ENCODE results near the gene CNOT1. TPM values are rescaled to one million over a fixed set of nuclear protein-coding genes. Genes with fewer than 3 reads are reported as not detected.

CNOT1 gene
- total RNA-seq, 4 donors from 2014 or later, result 93.8 to 124 (median 110) TPM

DNA sequence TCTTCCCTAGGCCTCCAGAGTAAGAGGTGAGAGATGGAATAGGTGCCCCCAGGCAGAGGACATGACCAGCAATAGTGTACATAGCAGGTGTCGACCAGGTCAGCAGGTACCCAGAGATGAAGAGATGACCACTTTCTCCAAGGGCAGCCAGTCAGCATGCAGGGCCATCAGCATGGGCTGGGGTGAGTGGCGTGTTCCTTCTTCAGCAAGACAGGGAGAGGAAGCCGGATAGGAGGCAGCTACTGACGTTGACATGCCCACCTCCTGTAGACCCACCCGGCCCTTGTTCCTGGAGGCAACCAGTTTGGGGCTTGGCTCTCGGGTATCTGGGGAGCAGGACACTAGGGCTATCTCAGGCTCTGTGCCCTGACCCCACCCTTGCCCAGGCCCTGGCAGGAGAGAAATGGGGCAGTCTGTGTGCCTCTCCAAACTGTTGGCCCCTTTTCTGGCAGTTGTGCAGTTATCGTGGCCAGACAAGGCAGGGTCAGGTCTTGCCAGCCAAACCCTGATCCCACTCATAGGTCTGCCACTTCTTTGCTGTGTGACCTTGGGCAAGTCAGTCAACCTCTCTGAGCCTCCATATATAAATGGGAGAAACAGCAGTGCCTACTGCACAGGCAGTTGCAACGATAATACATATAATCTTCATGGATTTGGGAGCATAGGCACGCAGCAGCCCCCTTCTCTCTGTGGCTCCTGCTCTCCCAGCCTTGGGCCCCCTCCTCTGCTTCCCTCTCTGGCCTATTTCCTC lies 131.1 kb downstream of the CNOT1 start:
- H3K9me3 ChIP-seq, result no peaks in the 10 kb centered on the region
- no peak for ATAC-seq
- H3K27me3 ChIP-seq, result peaks cover 38% of the 10 kb centered on the region
- peaks cover 0 to 35% (median 14%) of the 10 kb centered on the region in 3 donors for H3K4me1 ChIP-seq
- no peak overlapping the region for H3K4me3 ChIP-seq
- TF ChIP-seq POLR2AphosphoS5 (IDR thresholded peaks at IDR 0.05), result no peak
- no peak for TF ChIP-seq POLR2A (IDR thresholded peaks at IDR 0.05)
- TF ChIP-seq EP300 (IDR thresholded peaks at IDR 0.05), result no peak
- no peak overlapping the region for H3K27ac ChIP-seq
- 100% methylated on average over 3 of the region's 9 CpGs; no CpG with 5 or more reads in 1 of the 2 donors for WGBS, 2 donors (ENCODE audit: low coverage in 1 of 2)
- H3K36me3 ChIP-seq, result no peaks in the 10 kb centered on the region

DNA sequence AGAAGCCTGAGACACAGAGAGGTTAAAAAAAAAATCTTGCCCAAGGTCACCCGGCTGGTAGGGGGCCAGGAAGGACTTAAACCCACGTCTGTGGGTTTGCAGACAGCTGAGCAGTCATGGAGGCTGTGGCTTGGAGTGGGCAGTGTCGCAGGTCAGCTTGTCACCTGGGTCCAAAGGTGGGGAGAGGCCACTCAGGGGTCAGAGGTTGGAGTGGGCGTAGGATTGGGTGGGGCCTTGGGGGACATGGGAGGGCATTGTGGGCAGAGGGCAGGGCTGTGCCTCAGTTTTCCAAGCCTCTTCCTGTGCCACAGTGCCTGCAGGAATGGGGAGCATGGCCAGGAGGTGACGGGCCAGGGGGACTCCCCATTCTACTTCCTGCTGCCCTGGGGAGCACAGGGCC lies 131.7 kb downstream of the CNOT1 start:
- Histone ChIP-seq H3K4me3 (no peak overlapping the region), H3K27me3 (peaks cover 32% of the 10 kb centered on the region), H3K4me1 (peaks cover 0 to 35% (median 14%) of the 10 kb centered on the region in 3 donors), H3K27ac (no peak overlapping the region), H3K9me3 (no peaks in the 10 kb centered on the region), H3K36me3 (no peaks in the 10 kb centered on the region)
- WGBS, 2 donors (ENCODE audit: low coverage in 1 of 2), result 0 to 52% methylated on average over 1 to 4 of the region's 5 CpGs
- no peak for ATAC-seq
- TF ChIP-seq POLR2A (IDR thresholded peaks at IDR 0.05) (no peak), EP300 (IDR thresholded peaks at IDR 0.05) (no peak), POLR2AphosphoS5 (IDR thresholded peaks at IDR 0.05) (no peak)
- TF ChIP-seq, protein P1, sequence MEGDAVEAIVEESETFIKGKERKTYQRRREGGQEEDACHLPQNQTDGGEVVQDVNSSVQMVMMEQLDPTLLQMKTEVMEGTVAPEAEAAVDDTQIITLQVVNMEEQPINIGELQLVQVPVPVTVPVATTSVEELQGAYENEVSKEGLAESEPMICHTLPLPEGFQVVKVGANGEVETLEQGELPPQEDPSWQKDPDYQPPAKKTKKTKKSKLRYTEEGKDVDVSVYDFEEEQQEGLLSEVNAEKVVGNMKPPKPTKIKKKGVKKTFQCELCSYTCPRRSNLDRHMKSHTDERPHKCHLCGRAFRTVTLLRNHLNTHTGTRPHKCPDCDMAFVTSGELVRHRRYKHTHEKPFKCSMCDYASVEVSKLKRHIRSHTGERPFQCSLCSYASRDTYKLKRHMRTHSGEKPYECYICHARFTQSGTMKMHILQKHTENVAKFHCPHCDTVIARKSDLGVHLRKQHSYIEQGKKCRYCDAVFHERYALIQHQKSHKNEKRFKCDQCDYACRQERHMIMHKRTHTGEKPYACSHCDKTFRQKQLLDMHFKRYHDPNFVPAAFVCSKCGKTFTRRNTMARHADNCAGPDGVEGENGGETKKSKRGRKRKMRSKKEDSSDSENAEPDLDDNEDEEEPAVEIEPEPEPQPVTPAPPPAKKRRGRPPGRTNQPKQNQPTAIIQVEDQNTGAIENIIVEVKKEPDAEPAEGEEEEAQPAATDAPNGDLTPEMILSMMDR (IDR thresholded peaks at IDR 0.05), result no peak

DNA sequence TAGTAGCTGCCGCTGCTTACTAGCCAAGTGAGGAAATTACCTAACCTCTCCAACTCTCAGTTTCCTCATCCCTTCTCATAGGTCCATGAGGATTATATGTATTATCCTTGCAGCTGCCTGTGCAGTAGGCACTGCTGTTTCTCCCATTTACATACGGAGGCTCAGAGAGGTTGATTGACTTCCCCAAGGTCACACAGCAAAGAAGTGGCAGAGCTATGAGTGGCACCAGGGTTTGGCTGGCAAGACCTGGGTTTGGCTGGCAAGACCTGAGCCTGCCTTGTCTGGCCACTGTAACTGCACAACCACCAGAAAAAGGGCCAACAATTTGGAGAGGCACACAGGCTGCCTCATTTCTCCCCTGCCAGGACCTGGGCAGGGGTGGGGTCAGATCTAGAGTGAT lies 132.2 kb downstream of the CNOT1 start:
- H3K9me3 ChIP-seq, result no peaks in the 10 kb centered on the region
- H3K27me3 ChIP-seq, result peaks cover 27% of the 10 kb centered on the region
- H3K4me3 ChIP-seq, result no peak overlapping the region
- H3K4me1 ChIP-seq, result peaks cover 0 to 35% (median 14%) of the 10 kb centered on the region in 3 donors
- WGBS, 2 donors (ENCODE audit: low coverage in 1 of 2), result 100% methylated on average over 1 of the region's 2 CpGs
- no peak overlapping the region for H3K27ac ChIP-seq
- TF ChIP-seq, protein P1 (IDR thresholded peaks at IDR 0.05), result no peak
- TF ChIP-seq EP300 (IDR thresholded peaks at IDR 0.05), result no peak
- TF ChIP-seq POLR2AphosphoS5 (IDR thresholded peaks at IDR 0.05), result no peak
- TF ChIP-seq POLR2A (IDR thresholded peaks at IDR 0.05), result no peak
- no peak for ATAC-seq
- no peaks in the 10 kb centered on the region for H3K36me3 ChIP-seq

DNA sequence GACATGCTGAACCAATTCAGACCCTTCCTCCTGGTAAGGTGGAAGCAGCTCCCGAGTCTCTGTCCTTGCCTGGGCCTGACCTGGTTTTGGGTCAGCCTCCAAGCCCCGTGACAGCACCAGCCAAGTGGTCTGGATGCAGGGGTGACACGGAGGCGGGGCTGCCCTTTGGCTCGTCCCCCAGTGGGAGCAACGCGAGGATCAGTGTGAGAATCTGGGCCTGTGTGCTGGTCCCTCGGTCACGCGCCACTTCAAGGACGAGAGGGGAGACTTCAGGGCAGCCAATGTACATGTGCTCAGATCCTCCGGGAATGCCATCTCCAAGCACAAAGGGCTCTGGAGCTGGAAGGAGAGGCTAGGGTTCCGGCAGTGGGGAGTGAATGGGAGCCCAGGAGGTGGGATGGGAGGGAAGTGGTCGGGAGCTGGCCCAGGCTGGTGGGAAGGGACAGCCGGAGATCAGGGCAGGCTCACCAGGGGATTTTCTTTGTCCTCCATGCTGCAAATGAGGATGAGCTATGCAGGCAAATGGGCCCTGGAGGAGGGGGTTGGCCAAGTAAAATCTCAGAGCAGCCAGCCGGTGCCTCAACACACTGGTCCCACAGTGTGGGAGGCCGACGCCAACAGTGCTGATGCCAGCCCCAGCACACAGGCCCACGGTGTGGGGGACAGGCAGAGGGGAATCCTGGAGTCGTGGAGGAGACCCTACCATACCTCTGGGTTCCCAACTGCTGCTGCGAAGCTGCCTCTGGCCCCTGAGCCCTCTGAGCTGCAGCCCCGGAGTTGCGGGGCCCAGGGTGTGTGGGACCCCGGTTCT lies 133.9 kb downstream of the CNOT1 start:
- H3K27ac ChIP-seq, result peak overlapping the region in 3 of 4 donors; percentile 62 to 71 (median 70)
- TF ChIP-seq EP300 (IDR thresholded peaks at IDR 0.05) (no peak), POLR2AphosphoS5 (IDR thresholded peaks at IDR 0.05) (no peak), POLR2A (IDR thresholded peaks at IDR 0.05) (no peak)
- TF ChIP-seq, protein P1 (IDR thresholded peaks at IDR 0.05), result no peak
- H3K4me1 ChIP-seq, result peaks cover 0 to 24% (median 6%) of the 10 kb centered on the region in 3 donors
- peaks cover 10% of the 10 kb centered on the region for H3K27me3 ChIP-seq
- peak overlapping the region in 1 of 2 donors; percentile 20 for H3K4me3 ChIP-seq
- ATAC-seq, result no peak
- H3K9me3 ChIP-seq, result no peaks in the 10 kb centered on the region
- no peaks in the 10 kb centered on the region for H3K36me3 ChIP-seq
- WGBS, 2 donors (ENCODE audit: low coverage in 1 of 2), result 35 to 77% methylated on average over 2 to 6 of the region's 24 CpGs

DNA sequence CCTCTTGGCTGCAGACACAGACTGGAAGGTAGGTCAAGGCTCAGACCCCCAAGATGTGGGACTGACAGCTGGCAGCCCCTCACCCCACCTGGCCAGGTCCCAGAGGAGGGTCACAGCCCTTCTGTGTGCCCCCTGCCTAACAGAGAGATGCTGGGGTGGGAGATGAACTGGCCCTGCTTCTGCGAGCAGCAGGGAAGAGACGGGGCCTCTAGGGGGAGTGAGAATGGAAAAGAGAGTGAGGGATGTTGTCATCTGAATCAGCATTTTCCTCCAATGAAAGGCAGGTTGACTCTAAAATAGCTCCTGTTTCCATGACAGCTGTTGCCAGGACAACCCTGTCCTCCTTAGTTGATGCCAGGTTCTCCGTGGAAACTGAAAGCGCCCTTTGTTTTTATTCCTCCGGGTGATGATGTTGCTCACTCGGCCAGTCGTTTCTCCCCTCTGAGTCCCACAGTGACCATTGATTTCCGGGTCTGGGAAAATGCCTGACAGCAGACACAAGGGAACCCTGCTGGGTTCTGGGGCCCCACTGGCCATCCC lies 134.6 kb downstream of the CNOT1 start:
- H3K27me3 ChIP-seq, result peaks cover 3% of the 10 kb centered on the region
- peak overlapping the region in 1 of 2 donors; percentile 20 for H3K4me3 ChIP-seq
- ATAC-seq, result peak; percentile 63
- no peaks in the 10 kb centered on the region for H3K36me3 ChIP-seq
- TF ChIP-seq, protein P1 (IDR thresholded peaks at IDR 0.05), result peak in 3 of 4 experiments; percentile 16 to 48 (median 46)
- TF ChIP-seq POLR2A (IDR thresholded peaks at IDR 0.05), result no peak
- peaks cover 0 to 18% (median 5%) of the 10 kb centered on the region in 3 donors for H3K4me1 ChIP-seq
- 0 to 5% methylated on average over 7 to 8 of the region's 8 CpGs for WGBS, 2 donors (ENCODE audit: low coverage in 1 of 2)
- no peaks in the 10 kb centered on the region for H3K9me3 ChIP-seq
- peak overlapping the region in 3 of 4 donors; percentile 62 to 71 (median 70) for H3K27ac ChIP-seq
